ENCODE results near the gene P2RX7. TPM values are rescaled to one million over a fixed set of nuclear protein-coding genes. Genes with fewer than 3 reads are reported as not detected.

The P2RX7 gene
- total RNA-seq: 2.5 and 5.7 TPM in 2 replicates

DNA sequence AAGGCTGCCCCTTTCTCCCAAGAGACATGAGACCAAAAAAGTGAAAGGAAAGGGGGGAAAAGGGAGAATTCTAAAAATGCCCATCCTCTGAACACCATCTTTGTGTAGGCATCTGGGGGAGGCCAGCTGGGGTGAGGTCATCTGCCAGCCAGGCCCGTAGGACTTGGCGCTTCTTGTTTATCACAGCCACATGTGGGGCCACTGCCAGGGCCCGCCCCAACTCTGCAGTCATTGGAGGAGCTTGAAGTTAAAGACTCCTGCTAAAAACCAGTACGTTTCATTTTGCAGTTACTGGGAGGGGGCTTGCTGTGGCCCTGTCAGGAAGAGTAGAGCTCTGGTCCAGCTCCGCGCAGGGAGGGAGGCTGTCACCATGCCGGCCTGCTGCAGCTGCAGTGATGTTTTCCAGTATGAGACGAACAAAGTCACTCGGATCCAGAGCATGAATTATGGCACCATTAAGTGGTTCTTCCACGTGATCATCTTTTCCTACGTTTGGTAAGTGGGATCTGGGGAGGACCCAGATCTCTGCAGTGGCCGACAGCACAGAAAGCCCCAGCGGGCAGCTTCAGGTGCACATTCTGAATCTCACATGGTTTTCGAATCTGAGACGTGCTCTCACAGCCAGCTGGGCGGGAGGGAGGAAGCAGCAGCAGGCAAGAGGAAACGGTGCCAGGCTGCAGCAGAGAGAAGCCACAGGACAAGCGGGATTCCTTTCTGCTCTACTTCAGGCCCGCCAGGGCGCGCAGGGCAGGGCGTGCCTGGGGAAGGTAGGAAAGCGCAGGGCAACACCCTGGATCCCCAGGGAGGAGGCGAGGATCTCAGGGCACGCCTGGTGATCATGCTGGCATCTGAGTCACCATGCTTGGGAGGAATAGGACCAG is at the start of gene P2RX7:
TSS of gene P2RX7 (plus strand) at position 276 of the 881 bp plus-strand sequence. CDS start at position 371, 95 bp downstream.

DNA sequence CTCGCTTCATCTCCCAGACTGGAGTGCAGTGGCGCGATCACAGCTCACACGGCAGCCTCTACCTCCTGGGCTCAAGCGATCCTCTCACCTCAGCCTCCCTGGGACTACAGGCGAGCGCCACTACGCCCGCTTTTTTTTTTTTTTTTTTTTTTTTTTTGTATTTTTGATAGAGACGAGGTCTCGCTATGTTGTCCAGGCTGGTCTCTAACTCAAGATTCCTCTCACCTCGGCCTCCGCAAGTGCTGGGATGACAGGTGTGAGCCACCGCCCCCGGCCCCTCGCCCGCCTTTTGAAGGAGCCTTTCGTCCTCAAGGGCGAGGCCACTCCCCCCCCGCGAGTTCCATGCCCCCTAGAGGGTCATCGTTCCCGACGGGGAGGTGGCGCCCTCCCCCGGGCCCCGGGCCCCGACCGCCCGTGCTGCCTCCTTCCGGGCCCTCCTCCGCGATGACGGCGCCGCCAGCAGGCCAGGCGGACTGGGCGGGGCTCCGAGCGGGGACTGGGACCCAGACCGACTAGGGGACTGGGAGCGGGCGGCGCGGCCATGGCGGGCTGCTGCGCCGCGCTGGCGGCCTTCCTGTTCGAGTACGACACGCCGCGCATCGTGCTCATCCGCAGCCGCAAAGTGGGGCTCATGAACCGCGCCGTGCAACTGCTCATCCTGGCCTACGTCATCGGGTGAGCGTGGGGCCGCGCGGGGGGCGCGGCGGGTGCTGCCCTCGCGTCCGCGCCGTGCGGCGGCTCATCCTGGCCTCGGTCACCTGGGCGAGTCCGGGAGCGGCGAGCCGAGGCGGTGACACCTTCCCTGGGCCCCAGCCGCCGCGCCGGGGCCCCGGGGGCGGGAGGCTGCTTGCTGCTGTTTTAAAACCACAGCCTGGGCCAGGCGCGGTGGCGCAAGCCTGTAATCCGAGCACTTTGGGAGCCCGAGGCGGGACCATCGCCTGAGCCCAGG is 77.2 kb downstream of the P2RX7 start, which contains the start of gene P2RX4:
TSS of gene P2RX4 (plus strand) at position 506 of the 949 bp plus-strand sequence. CDS start at position 542, 36 bp downstream.

Small RNAs within 50 kb of the gene (small RNA-seq; reads per million reads assigned to genes)
- gene AC079602.1 (not detected), gene RF00156 (not detected), gene Z98941.1 (not detected)

Other genes with a start within 250 kb of the P2RX7 start
- 11.6 and 13.7 TPM in 2 replicates for gene SPPL3, start 228.5 kb upstream of the P2RX7 start, total RNA-seq
- not detected in 2 replicates for gene HNF1A, start 154.3 kb upstream of the P2RX7 start, total RNA-seq
- gene C12orf43, start 116.4 kb upstream of the P2RX7 start, total RNA-seq: 12.4 and 15.2 TPM in 2 replicates
- 0.52 and 1.5 TPM in 2 replicates for gene OASL, start 93.6 kb upstream of the P2RX7 start, total RNA-seq
- 27.1 and 35.1 TPM in 2 replicates for gene P2RX4, start 77.3 kb downstream of the P2RX7 start, total RNA-seq
- 18.3 and 21.2 TPM in 2 replicates for gene CAMKK2, start 163.8 kb downstream of the P2RX7 start, total RNA-seq
- 148 and 168 TPM in 2 replicates for gene ANAPC5, start 219.5 kb downstream of the P2RX7 start, total RNA-seq